ENCODE results near the gene KRT1. TPM values are rescaled to one million over a fixed set of nuclear protein-coding genes. Genes with fewer than 3 reads are reported as not detected.

The KRT1 gene
- polyA plus RNA-seq, 1 donor, result 0.51 TPM

DNA sequence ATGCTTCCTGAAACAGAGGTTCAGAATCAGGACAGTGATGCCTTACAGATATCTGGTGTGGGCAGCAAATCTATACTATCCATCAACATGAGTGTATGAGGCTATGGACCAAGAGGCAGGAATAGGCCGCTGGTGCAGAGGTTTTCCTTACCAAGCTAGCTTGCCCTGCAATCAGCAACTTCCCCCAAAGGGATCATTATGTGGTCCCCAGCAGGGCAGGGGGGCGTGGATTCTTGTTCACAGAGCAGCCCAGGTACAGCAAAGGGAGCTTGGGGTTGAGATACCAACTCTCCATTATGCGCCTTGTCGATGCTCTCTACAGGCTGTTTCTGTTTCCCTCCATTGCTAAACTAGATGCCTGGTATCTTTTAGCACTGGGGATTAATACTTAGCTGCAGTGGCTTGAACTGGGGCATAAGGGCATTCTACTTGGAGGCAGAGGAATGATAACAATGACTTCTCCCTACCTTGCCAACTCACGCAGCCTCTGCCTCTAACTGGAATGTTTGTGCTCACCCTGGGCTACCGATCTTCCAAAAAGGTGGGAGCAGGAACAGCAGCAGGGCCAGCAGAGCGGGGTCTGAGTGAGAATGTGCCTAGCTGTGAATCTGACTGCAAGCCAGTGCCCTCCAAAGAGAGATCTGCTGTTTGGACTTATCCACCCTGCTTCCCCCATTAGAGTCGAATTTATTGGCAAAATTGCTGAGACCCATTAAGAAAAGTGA is 10.3 kb upstream of the KRT1 start:
- Histone ChIP-seq H3K27me3 (ENCODE audit: control insufficient read depth, insufficient read depth, low read length) (peaks cover 69% of the 10 kb centered on the region), H3K9me3 (ENCODE audit: control insufficient read depth, low read depth, low read length) (no peaks in the 10 kb centered on the region)

GRCh38 chr12:52689936-52690335 is 9.7 kb upstream of the KRT1 start:
- Histone ChIP-seq H3K36me3 (ENCODE audit: control insufficient read depth, insufficient read depth, low read length) (no peaks in the 10 kb centered on the region), H3K9me3 (ENCODE audit: control insufficient read depth, low read depth, low read length) (no peaks in the 10 kb centered on the region), H3K27ac (ENCODE audit: low read length) (no peak overlapping the region), H3K4me3 (ENCODE audit: low read length) (no peak overlapping the region), H3K4me1 (ENCODE audit: control insufficient read depth, insufficient read depth, low read length) (peaks cover 2% of the 10 kb centered on the region), H3K27me3 (ENCODE audit: control insufficient read depth, insufficient read depth, low read length) (peaks cover 71% of the 10 kb centered on the region)
- no CpG with 5 or more reads among the region's 1 CpG for whole genome bisulfite sequencing (ENCODE audit: insufficient coverage, low lambda C conversion rate)
- DNase-seq, result no peak

More for the DNA sequence above, 10.3 kb upstream of the KRT1 start:
- no CpG with 5 or more reads among the region's 8 CpGs for WGBS (ENCODE audit: insufficient coverage, low lambda C conversion rate)
- Histone ChIP-seq H3K27ac (ENCODE audit: low read length) (no peak overlapping the region), H3K4me1 (ENCODE audit: control insufficient read depth, insufficient read depth, low read length) (peaks cover 2% of the 10 kb centered on the region), H3K36me3 (ENCODE audit: control insufficient read depth, insufficient read depth, low read length) (no peaks in the 10 kb centered on the region), H3K4me3 (ENCODE audit: low read length) (no peak overlapping the region)
- DNase-seq, result no peak

DNA sequence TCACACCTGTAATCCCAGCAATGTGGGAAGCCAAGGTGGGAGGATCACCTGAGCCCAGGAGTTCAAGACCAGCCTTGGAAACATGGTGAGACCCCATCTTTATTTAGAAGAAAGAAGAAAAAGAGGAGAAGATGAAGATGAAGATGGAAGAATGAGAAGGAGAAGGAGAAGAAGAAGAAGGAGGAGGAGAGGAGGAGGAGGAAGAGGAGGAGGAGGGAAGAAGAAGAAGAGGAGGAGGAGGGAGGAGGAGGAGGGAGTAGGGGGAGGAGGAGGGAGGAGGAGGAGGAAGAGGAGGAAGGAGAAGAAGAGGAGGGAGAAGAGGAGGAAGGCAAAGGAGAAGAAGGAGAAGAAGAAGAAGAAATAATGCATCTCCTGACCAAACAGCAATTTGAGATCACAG is 9.0 kb upstream of the KRT1 start:
- peaks cover 71% of the 10 kb centered on the region for H3K27me3 ChIP-seq (ENCODE audit: control insufficient read depth, insufficient read depth, low read length)
- H3K4me1 ChIP-seq (ENCODE audit: control insufficient read depth, insufficient read depth, low read length), result peaks cover 2% of the 10 kb centered on the region
- no peak overlapping the region for H3K4me3 ChIP-seq (ENCODE audit: low read length)
- no peak for DNase-seq
- H3K9me3 ChIP-seq (ENCODE audit: control insufficient read depth, low read depth, low read length), result no peaks in the 10 kb centered on the region
- H3K36me3 ChIP-seq (ENCODE audit: control insufficient read depth, insufficient read depth, low read length), result no peaks in the 10 kb centered on the region
- no peak overlapping the region for H3K27ac ChIP-seq (ENCODE audit: low read length)

- H3K4me1 ChIP-seq (ENCODE audit: control insufficient read depth, insufficient read depth, low read length), result peaks cover 2% of the 10 kb centered on the region
- no peak overlapping the region for H3K27ac ChIP-seq (ENCODE audit: low read length)
- no peaks in the 10 kb centered on the region for H3K36me3 ChIP-seq (ENCODE audit: control insufficient read depth, insufficient read depth, low read length)
- no peak overlapping the region for H3K4me3 ChIP-seq (ENCODE audit: low read length)
- DNase-seq, result no peak
- no CpG with 5 or more reads among the region's 2 CpGs for WGBS (ENCODE audit: insufficient coverage, low lambda C conversion rate)
- peaks cover 70% of the 10 kb centered on the region for H3K27me3 ChIP-seq (ENCODE audit: control insufficient read depth, insufficient read depth, low read length)
- no peaks in the 10 kb centered on the region for H3K9me3 ChIP-seq (ENCODE audit: control insufficient read depth, low read depth, low read length)
Observed at GRCh38 chr12:52688481-52688880, 8.3 kb upstream of the KRT1 start.

GRCh38 chr12:52687497-52688385 is 7.5 kb upstream of the KRT1 start:
- H3K4me3 ChIP-seq (ENCODE audit: low read length), result no peak overlapping the region
- H3K27me3 ChIP-seq (ENCODE audit: control insufficient read depth, insufficient read depth, low read length), result peaks cover 63% of the 10 kb centered on the region
- WGBS (ENCODE audit: insufficient coverage, low lambda C conversion rate), result no CpG with 5 or more reads among the region's 8 CpGs
- no peaks in the 10 kb centered on the region for H3K9me3 ChIP-seq (ENCODE audit: control insufficient read depth, low read depth, low read length)
- DNase-seq, result peak in 1 of 2 donors; percentile 38
- peaks cover 2% of the 10 kb centered on the region for H3K4me1 ChIP-seq (ENCODE audit: control insufficient read depth, insufficient read depth, low read length)
- H3K27ac ChIP-seq (ENCODE audit: low read length), result no peak overlapping the region
- H3K36me3 ChIP-seq (ENCODE audit: control insufficient read depth, insufficient read depth, low read length), result no peaks in the 10 kb centered on the region

GRCh38 chr12:52686756-52687487 is 6.7 kb upstream of the KRT1 start:
- DNase-seq, result no peak
- WGBS (ENCODE audit: insufficient coverage, low lambda C conversion rate), result 80% methylated on average over 1 of the region's 9 CpGs

DNA sequence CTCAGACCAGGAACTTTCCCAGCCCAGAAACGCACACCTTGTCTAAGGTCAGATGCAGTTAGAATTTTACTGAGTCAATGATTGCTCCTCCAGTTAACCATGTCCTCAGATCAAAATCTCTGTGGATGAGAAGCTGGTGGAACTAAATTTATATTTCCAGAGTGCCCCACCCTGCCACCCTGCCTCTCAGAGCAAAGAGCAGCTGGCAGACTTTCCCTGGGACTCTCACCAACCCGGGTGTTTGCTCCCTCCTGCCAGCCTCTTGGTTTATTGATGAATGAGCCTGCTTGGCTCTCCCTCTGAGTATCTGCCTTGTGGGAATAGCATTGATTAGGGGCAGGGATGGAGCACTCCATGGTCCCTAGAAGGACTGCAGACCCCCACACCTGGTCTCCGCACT is 5.9 kb upstream of the KRT1 start:
- H3K27ac ChIP-seq (ENCODE audit: low read length), result no peak overlapping the region
- peaks cover 2% of the 10 kb centered on the region for H3K4me1 ChIP-seq (ENCODE audit: control insufficient read depth, insufficient read depth, low read length)
- H3K27me3 ChIP-seq (ENCODE audit: control insufficient read depth, insufficient read depth, low read length), result peaks cover 47% of the 10 kb centered on the region
- no peaks in the 10 kb centered on the region for H3K9me3 ChIP-seq (ENCODE audit: control insufficient read depth, low read depth, low read length)
- no peaks in the 10 kb centered on the region for H3K36me3 ChIP-seq (ENCODE audit: control insufficient read depth, insufficient read depth, low read length)
- H3K4me3 ChIP-seq (ENCODE audit: low read length), result no peak overlapping the region
- no CpG with 5 or more reads among the region's 3 CpGs for WGBS (ENCODE audit: insufficient coverage, low lambda C conversion rate)
- no peak for DNase-seq

More at GRCh38 chr12:52686756-52687487, 6.7 kb upstream of the KRT1 start:
- H3K36me3 ChIP-seq (ENCODE audit: control insufficient read depth, insufficient read depth, low read length), result no peaks in the 10 kb centered on the region
- peaks cover 2% of the 10 kb centered on the region for H3K4me1 ChIP-seq (ENCODE audit: control insufficient read depth, insufficient read depth, low read length)
- no peak overlapping the region for H3K27ac ChIP-seq (ENCODE audit: low read length)
- H3K4me3 ChIP-seq (ENCODE audit: low read length), result no peak overlapping the region
- H3K9me3 ChIP-seq (ENCODE audit: control insufficient read depth, low read depth, low read length), result no peaks in the 10 kb centered on the region
- H3K27me3 ChIP-seq (ENCODE audit: control insufficient read depth, insufficient read depth, low read length), result peaks cover 55% of the 10 kb centered on the region

DNA sequence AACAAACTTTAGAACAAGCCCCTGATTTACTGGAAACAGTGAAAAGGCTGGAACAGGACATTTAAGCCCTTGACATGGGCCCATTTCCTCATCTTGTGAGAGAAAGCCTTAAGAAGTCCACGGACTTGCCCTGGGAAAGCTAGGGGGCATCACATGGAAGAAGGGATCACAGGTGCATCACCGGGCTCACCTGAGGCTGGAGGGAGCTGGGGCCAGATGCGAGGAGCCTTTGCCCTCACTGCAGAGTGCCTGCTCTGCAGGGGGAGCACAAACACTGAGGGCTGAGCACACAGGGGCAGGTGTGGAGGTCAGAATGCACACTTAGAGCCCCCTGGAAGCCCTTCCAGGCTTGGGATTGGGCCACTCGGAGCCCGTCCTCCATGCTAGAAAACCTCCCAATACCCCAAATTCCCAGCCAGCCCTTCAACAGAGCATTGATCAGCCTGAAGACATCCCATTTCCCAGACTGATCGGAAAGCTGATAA is 5.2 kb upstream of the KRT1 start:
- Histone ChIP-seq H3K4me3 (ENCODE audit: low read length) (no peak overlapping the region), H3K27me3 (ENCODE audit: control insufficient read depth, insufficient read depth, low read length) (peaks cover 42% of the 10 kb centered on the region), H3K36me3 (ENCODE audit: control insufficient read depth, insufficient read depth, low read length) (no peaks in the 10 kb centered on the region), H3K4me1 (ENCODE audit: control insufficient read depth, insufficient read depth, low read length) (no peaks in the 10 kb centered on the region), H3K9me3 (ENCODE audit: control insufficient read depth, low read depth, low read length) (no peaks in the 10 kb centered on the region), H3K27ac (ENCODE audit: low read length) (no peak overlapping the region)
- 40% methylated on average over 1 of the region's 6 CpGs for WGBS (ENCODE audit: insufficient coverage, low lambda C conversion rate)
- DNase-seq, result no peak

- WGBS (ENCODE audit: insufficient coverage, low lambda C conversion rate), result no CpG with 5 or more reads among the region's 2 CpGs
- Histone ChIP-seq H3K27ac (ENCODE audit: low read length) (no peak overlapping the region), H3K27me3 (ENCODE audit: control insufficient read depth, insufficient read depth, low read length) (peaks cover 32% of the 10 kb centered on the region), H3K9me3 (ENCODE audit: control insufficient read depth, low read depth, low read length) (no peaks in the 10 kb centered on the region), H3K4me1 (ENCODE audit: control insufficient read depth, insufficient read depth, low read length) (no peaks in the 10 kb centered on the region), H3K36me3 (ENCODE audit: control insufficient read depth, insufficient read depth, low read length) (no peaks in the 10 kb centered on the region), H3K4me3 (ENCODE audit: low read length) (no peak overlapping the region)
- no peak for DNase-seq
Observed at GRCh38 chr12:52684431-52684830, 4.2 kb upstream of the KRT1 start.
